PC-9 (cell line): ENCODE measurements around the gene OGFRL1. TPM values are rescaled to one million over a fixed set of nuclear protein-coding genes. Genes with fewer than 3 reads are reported as not detected.

ENCODE experiments used
- BruUV-seq: library from RNA; stranded (reverse); fragments of 400-500 nt; replicated peaks from 2 replicates; lab custom pipeline; 2021; lab: Mats Ljungman, UMichigan
- CTCF ChIA-PET: fragments of 300-600 bp; sonication (Branson Sonifier 250); formaldehyde crosslinking; loops from one replicate; lab custom pipeline; 2022; ENCODE audit warnings: antibody characterized with exemption; lab: Charles Lee
- POLR2A ChIA-PET: fragments of 300-600 bp; sonication (Branson Sonifier 250); formaldehyde crosslinking; loops from one replicate; lab custom pipeline; 2022; ENCODE audit warnings: antibody characterized with exemption; ENCODE audit not compliant: unreplicated experiment; lab: Charles Lee
- DNase-seq, 2 experiments: peaks; one replicate each; pipeline versions ENCODE4 v3.0.0 to v3.0.0-alpha.2; 2015 to 2022; ENCODE audit warnings: mixed read lengths in 1 of 2
- H2AFZ ChIP-seq: fragments of 200-600 bp; sonication (generic); 2 replicates; pipeline ENCODE4 v1.8.1; 2017; ENCODE audit warnings: antibody characterized with exemption
- H3F3A ChIP-seq: fragments of 200-600 bp; sonication (generic); 2 replicates; pipeline ENCODE4 v1.8.1; 2017; ENCODE audit warnings: antibody characterized with exemption, mild to moderate bottlenecking, low read depth; ENCODE audit not compliant: insufficient read depth
- H3K27ac ChIP-seq: fragments of 200-600 bp; sonication (generic); 2 replicates; pipeline ENCODE4 v1.6.1; 2016; ENCODE audit warnings: mixed run types
- H3K27me3 ChIP-seq: fragments of 200-600 bp; sonication (generic); 2 replicates; pipeline ENCODE4 v1.6.1; 2016; ENCODE audit warnings: low read depth, mixed run types; ENCODE audit not compliant: insufficient read depth
- H3K36me3 ChIP-seq: fragments of 200-600 bp; sonication (generic); 2 replicates; pipeline ENCODE4 v1.6.1; 2016; ENCODE audit warnings: low read depth, mixed run types
- H3K4me1 ChIP-seq: fragments of 200-600 bp; sonication (generic); replicated peaks from 2 replicates; pipeline ENCODE4 v1.6.1; 2016; ENCODE audit warnings: mixed run types; ENCODE audit not compliant: insufficient read depth
- H3K4me2 ChIP-seq: fragments of 200-600 bp; sonication (generic); 2 replicates; pipeline ENCODE4 v1.6.1; 2017; ENCODE audit warnings: mixed run types
- H3K4me3 ChIP-seq: fragments of 200-600 bp; sonication (generic); 2 replicates; pipeline ENCODE4 v1.6.1; 2016; ENCODE audit warnings: mixed run types
- H3K79me2 ChIP-seq: fragments of 200-600 bp; sonication (generic); 2 replicates; pipeline ENCODE4 v1.6.1; 2017; ENCODE audit warnings: low read depth, mixed run types
- H3K9me2 ChIP-seq: fragments of 200-600 bp; sonication (generic); 2 replicates; pipeline ENCODE4 v1.8.1; 2017; ENCODE audit warnings: mild to moderate bottlenecking; ENCODE audit not compliant: insufficient read depth
- H3K9me3 ChIP-seq: fragments of 200-600 bp; sonication (generic); 2 replicates; pipeline ENCODE4 v1.8.1; 2016; ENCODE audit warnings: low read depth; ENCODE audit not compliant: insufficient read depth
- H4K20me1 ChIP-seq: fragments of 200-600 bp; sonication (generic); 2 replicates; pipeline ENCODE4 v1.8.1; 2017; ENCODE audit not compliant: insufficient read depth
- CTCF ChIP-seq: fragments of 200-600 bp; sonication (generic); conservative IDR thresholded peaks from 2 replicates; pipeline ENCODE4 v1.6.1; 2017; ENCODE audit warnings: mixed run types, antibody characterized with exemption, mild to moderate bottlenecking, moderate library complexity
- EZH2 ChIP-seq: fragments of 200-600 bp; sonication (generic); IDR thresholded peaks from 2 replicates; pipeline ENCODE4 v1.8.0; 2017; ENCODE audit warnings: antibody characterized with exemption, low read depth
- intact Hi-C: fragments of 100-400 bp; cut with micrococcal nuclease; formaldehyde crosslinking; loops from one replicate; pipeline ENCODE4 v1.10.0; 2022; ENCODE audit not compliant: unreplicated experiment
- total RNA-seq: library from RNA; stranded (reverse); gene quantifications from 2 replicates; pipeline ENCODE4 v1.2.3, GENCODE V29; 2021

The OGFRL1 gene
- total RNA-seq, 1 experiment from 2014 or later, result 11.0 TPM

GRCh38 chr6:71277926-71278600 lies 10.5 kb upstream of the OGFRL1 start:
- H4K20me1 ChIP-seq, result no peaks in the 10 kb centered on the region
- POLR2A ChIA-PET, result no interaction called here

GRCh38 chr6:71279321-71279720 lies 9.3 kb upstream of the OGFRL1 start:
- intact Hi-C loops, result no loop called here

More at GRCh38 chr6:71277926-71278600, 10.5 kb upstream of the OGFRL1 start:
- Histone ChIP-seq H3K4me2 (no peak overlapping the region), H3F3A (no peaks in the 10 kb centered on the region), H3K4me3 (no peak overlapping the region), H3K27ac (no peak overlapping the region), H3K4me1 (no peaks in the 10 kb centered on the region), H2AFZ (no peak overlapping the region), H3K27me3 (no peaks in the 10 kb centered on the region), H3K79me2 (no peaks in the 10 kb centered on the region), H3K36me3 (no peaks in the 10 kb centered on the region), H3K9me3 (no peaks in the 10 kb centered on the region), H3K9me2 (no peaks in the 10 kb centered on the region)
- DNase-seq, result no peak
- BruUV-seq, result no TSS peak
- CTCF ChIA-PET, result no interaction called here
- no peak for TF ChIP-seq EZH2
- TF ChIP-seq CTCF, result no peak
- intact Hi-C loops, result no loop called here

GRCh38 chr6:71279740-71280139 lies 8.9 kb upstream of the OGFRL1 start:
- Histone ChIP-seq H4K20me1 (no peaks in the 10 kb centered on the region), H3K4me3 (no peak overlapping the region), H3K9me3 (no peaks in the 10 kb centered on the region), H3F3A (no peaks in the 10 kb centered on the region), H3K4me2 (no peak overlapping the region), H2AFZ (no peak overlapping the region), H3K9me2 (no peaks in the 10 kb centered on the region), H3K36me3 (no peaks in the 10 kb centered on the region), H3K27ac (no peak overlapping the region), H3K27me3 (no peaks in the 10 kb centered on the region), H3K79me2 (no peaks in the 10 kb centered on the region), H3K4me1 (no peaks in the 10 kb centered on the region)
- POLR2A ChIA-PET, result no interaction called here
- DNase-seq, result no peak
- TF ChIP-seq EZH2 (no peak), CTCF (no peak)
- BruUV-seq, result no TSS peak
- intact Hi-C loops, result no loop called here
- CTCF ChIA-PET, result no interaction called here

More at GRCh38 chr6:71279321-71279720, 9.3 kb upstream of the OGFRL1 start:
- Histone ChIP-seq H2AFZ (no peak overlapping the region), H3K9me3 (no peaks in the 10 kb centered on the region), H3K27me3 (no peaks in the 10 kb centered on the region), H3K4me2 (no peak overlapping the region), H4K20me1 (no peaks in the 10 kb centered on the region), H3K79me2 (no peaks in the 10 kb centered on the region), H3K36me3 (no peaks in the 10 kb centered on the region), H3K9me2 (no peaks in the 10 kb centered on the region), H3K4me3 (no peak overlapping the region), H3K4me1 (no peaks in the 10 kb centered on the region), H3K27ac (no peak overlapping the region), H3F3A (no peaks in the 10 kb centered on the region)
- ChIA-PET CTCF (no interaction called here), POLR2A (no interaction called here)
- no peak for DNase-seq
- no TSS peak for BruUV-seq
- TF ChIP-seq EZH2 (no peak), CTCF (no peak)
